ENCODE measurements around the gene IGIP.

The IGIP gene

GRCh38 chr5:140174465-140175366 lies 49.0 kb downstream of the IGIP start, which contains the start of gene CYSTM1:
Gene CYSTM1 (plus strand): TSS chr5:140175188. CDS start chr5:140194466, 19,278 bp downstream.
- no peak for TF ChIP-seq FOXM1 (IDR thresholded peaks at IDR 0.05; ENCODE audit: borderline replicate concordance, low read depth)
- no peak for TF ChIP-seq TCF12 (IDR thresholded peaks at IDR 0.05; ENCODE audit: low read depth)
- peak; percentile 60; the same call in 1 of the 2 replicates for TF ChIP-seq CEBPB (IDR thresholded peaks at IDR 0.05)
- TF ChIP-seq USF1 (IDR thresholded peaks at IDR 0.05) = peak; percentile 80
- 0 out of 2 replicates have a peak, but pooled peaks have one; percentile 16 for TF ChIP-seq MAX (IDR thresholded peaks at IDR 0.05)
- TF ChIP-seq YY1 (IDR thresholded peaks at IDR 0.05; ENCODE audit: low read depth) = peak; percentile 26; the same call in 1 of the 2 replicates
- no peak for TF ChIP-seq EGR1 (IDR thresholded peaks at IDR 0.05)
- TF ChIP-seq RAD21 (IDR thresholded peaks at IDR 0.05; ENCODE audit: low read depth) = no peak
- no peak for TF ChIP-seq ZBTB7A (IDR thresholded peaks at IDR 0.05; ENCODE audit: low read depth)
- TF ChIP-seq CREB1 (IDR thresholded peaks at IDR 0.05; ENCODE audit: low read depth) = peak; percentile 81
- TF ChIP-seq TAF1 (IDR thresholded peaks at IDR 0.05; ENCODE audit: low read depth) = peak; percentile 73
- TF ChIP-seq EP300 (IDR thresholded peaks at IDR 0.05; ENCODE audit: borderline replicate concordance) = no peak
- TF ChIP-seq NFIC (IDR thresholded peaks at IDR 0.05) = no peak
- no peak for TF ChIP-seq TEAD4 (IDR thresholded peaks at IDR 0.05)

GRCh38 chr5:140175367-140176030 lies 49.8 kb downstream of the IGIP start:
- TF ChIP-seq NFIC (IDR thresholded peaks at IDR 0.05) = no peak
- TF ChIP-seq USF1 (IDR thresholded peaks at IDR 0.05) = no peak
- no peak for TF ChIP-seq RAD21 (IDR thresholded peaks at IDR 0.05; ENCODE audit: low read depth)
- TF ChIP-seq CREB1 (IDR thresholded peaks at IDR 0.05; ENCODE audit: low read depth) = no peak
- no peak for TF ChIP-seq REST (IDR thresholded peaks at IDR 0.05; ENCODE audit: low read depth)
- no peak for TF ChIP-seq TEAD4 (IDR thresholded peaks at IDR 0.05)
- TF ChIP-seq TAF1 (IDR thresholded peaks at IDR 0.05; ENCODE audit: low read depth) = peak; percentile 8
- TF ChIP-seq MAX (IDR thresholded peaks at IDR 0.05) = no peak
- no peak for TF ChIP-seq FOXM1 (IDR thresholded peaks at IDR 0.05; ENCODE audit: borderline replicate concordance, low read depth)
- no peak for TF ChIP-seq TCF12 (IDR thresholded peaks at IDR 0.05; ENCODE audit: low read depth)
- TF ChIP-seq ZBTB7A (IDR thresholded peaks at IDR 0.05; ENCODE audit: low read depth) = peak; percentile 71; the same call in 1 of the 2 replicates
- no peak for TF ChIP-seq YY1 (IDR thresholded peaks at IDR 0.05; ENCODE audit: low read depth)
- no peak for TF ChIP-seq CEBPB (IDR thresholded peaks at IDR 0.05)
- TF ChIP-seq EGR1 (IDR thresholded peaks at IDR 0.05) = no peak
- no peak for TF ChIP-seq EP300 (IDR thresholded peaks at IDR 0.05; ENCODE audit: borderline replicate concordance)

GRCh38 chr5:140176031-140176387 lies 50.3 kb downstream of the IGIP start:
- TF ChIP-seq YY1 (IDR thresholded peaks at IDR 0.05; ENCODE audit: low read depth) = no peak
- TF ChIP-seq CREB1 (IDR thresholded peaks at IDR 0.05; ENCODE audit: low read depth) = no peak
- TF ChIP-seq MAX (IDR thresholded peaks at IDR 0.05) = no peak
- no peak for TF ChIP-seq FOXM1 (IDR thresholded peaks at IDR 0.05; ENCODE audit: borderline replicate concordance, low read depth)
- no peak for TF ChIP-seq TEAD4 (IDR thresholded peaks at IDR 0.05)
- no peak; the same call in 1 of the 2 replicates for TF ChIP-seq ZBTB7A (IDR thresholded peaks at IDR 0.05; ENCODE audit: low read depth)
- TF ChIP-seq REST (IDR thresholded peaks at IDR 0.05; ENCODE audit: low read depth) = no peak
- TF ChIP-seq TCF12 (IDR thresholded peaks at IDR 0.05; ENCODE audit: low read depth) = no peak
- no peak for TF ChIP-seq RAD21 (IDR thresholded peaks at IDR 0.05; ENCODE audit: low read depth)
- TF ChIP-seq EP300 (IDR thresholded peaks at IDR 0.05; ENCODE audit: borderline replicate concordance) = no peak
- no peak for TF ChIP-seq NFIC (IDR thresholded peaks at IDR 0.05)
- no peak for TF ChIP-seq EGR1 (IDR thresholded peaks at IDR 0.05)
- TF ChIP-seq TAF1 (IDR thresholded peaks at IDR 0.05; ENCODE audit: low read depth) = no peak
- no peak for TF ChIP-seq CEBPB (IDR thresholded peaks at IDR 0.05)
- TF ChIP-seq USF1 (IDR thresholded peaks at IDR 0.05) = no peak

GRCh38 chr5:140178086-140178410 lies 52.3 kb downstream of the IGIP start:
- TF ChIP-seq CREB1 (IDR thresholded peaks at IDR 0.05; ENCODE audit: low read depth) (no peak), EGR1 (IDR thresholded peaks at IDR 0.05) (no peak)

Data from Ishikawa (cell line).